Measurements from ENCODE around the gene SCYL2.

Gene SCYL2

GRCh38 chr12:100371146-100371545, 104.2 kb downstream of the SCYL2 start:
- no peaks in the 10 kb centered on the region for H3K36me3 ChIP-seq (ENCODE audit: control insufficient read depth, insufficient read depth, low read length)
- no peaks in the 10 kb centered on the region for H3K9me3 ChIP-seq (ENCODE audit: control insufficient read depth, insufficient read depth, low read length)
- DNase-seq (ENCODE audit: low read depth, low spot score) = no peak
- H3K27me3 ChIP-seq (ENCODE audit: control insufficient read depth, insufficient read depth, low read length) = no peaks in the 10 kb centered on the region
- peaks cover 3% of the 10 kb centered on the region; the same call in 1 of the 2 replicates for H3K4me1 ChIP-seq (ENCODE audit: control insufficient read depth, insufficient read depth, low read length)
- WGBS (ENCODE audit: insufficient coverage, insufficient read length) = no CpG with 5 or more reads among the region's 6 CpGs
- H3K27ac ChIP-seq (ENCODE audit: low read length) = no peak overlapping the region
- H3K4me3 ChIP-seq (ENCODE audit: low read length) = no peak overlapping the region

- H3K27me3 ChIP-seq (ENCODE audit: control insufficient read depth, insufficient read depth, low read length) = no peaks in the 10 kb centered on the region
- no peaks in the 10 kb centered on the region for H3K9me3 ChIP-seq (ENCODE audit: control insufficient read depth, insufficient read depth, low read length)
- no peak overlapping the region for H3K4me3 ChIP-seq (ENCODE audit: low read length)
- no peak overlapping the region for H3K27ac ChIP-seq (ENCODE audit: low read length)
- no CpG with 5 or more reads among the region's 11 CpGs for WGBS (ENCODE audit: insufficient coverage, insufficient read length)
- DNase-seq (ENCODE audit: low read depth, low spot score) = no peak
- H3K36me3 ChIP-seq (ENCODE audit: control insufficient read depth, insufficient read depth, low read length) = no peaks in the 10 kb centered on the region
- peaks cover 3% of the 10 kb centered on the region; the same call in 1 of the 2 replicates for H3K4me1 ChIP-seq (ENCODE audit: control insufficient read depth, insufficient read depth, low read length)
These were observed 106.1 kb downstream of the SCYL2 start for GRCh38 chr12:100372853-100373640.

GRCh38 chr12:100375038-100375735, 108.2 kb downstream of the SCYL2 start:
- H3K9me3 ChIP-seq (ENCODE audit: control insufficient read depth, insufficient read depth, low read length) = no peaks in the 10 kb centered on the region
- DNase-seq (ENCODE audit: low read depth, low spot score) = no peak
- no peaks in the 10 kb centered on the region for H3K36me3 ChIP-seq (ENCODE audit: control insufficient read depth, insufficient read depth, low read length)
- H3K4me1 ChIP-seq (ENCODE audit: control insufficient read depth, insufficient read depth, low read length) = peaks cover 3% of the 10 kb centered on the region; the same call in 1 of the 2 replicates
- H3K27me3 ChIP-seq (ENCODE audit: control insufficient read depth, insufficient read depth, low read length) = no peaks in the 10 kb centered on the region
- WGBS (ENCODE audit: insufficient coverage, insufficient read length) = no CpG with 5 or more reads among the region's 12 CpGs
- no peak overlapping the region for H3K4me3 ChIP-seq (ENCODE audit: low read length)
- no peak overlapping the region for H3K27ac ChIP-seq (ENCODE audit: low read length)

GRCh38 chr12:100376161-100376560, 109.2 kb downstream of the SCYL2 start:
- WGBS (ENCODE audit: insufficient coverage, insufficient read length) = no CpG with 5 or more reads among the region's 1 CpG

GRCh38 chr12:100381379-100381778, 114.4 kb downstream of the SCYL2 start:
- Histone ChIP-seq H3K36me3 (ENCODE audit: control insufficient read depth, insufficient read depth, low read length) (no peaks in the 10 kb centered on the region), H3K27me3 (ENCODE audit: control insufficient read depth, insufficient read depth, low read length) (no peaks in the 10 kb centered on the region)
- WGBS (ENCODE audit: insufficient coverage, insufficient read length) = no CpG with 5 or more reads among the region's 2 CpGs

More at GRCh38 chr12:100376161-100376560, 109.2 kb downstream of the SCYL2 start:
- no peak overlapping the region for H3K27ac ChIP-seq (ENCODE audit: low read length)
- H3K36me3 ChIP-seq (ENCODE audit: control insufficient read depth, insufficient read depth, low read length) = no peaks in the 10 kb centered on the region
- no peak for DNase-seq (ENCODE audit: low read depth, low spot score)
- no peaks in the 10 kb centered on the region for H3K9me3 ChIP-seq (ENCODE audit: control insufficient read depth, insufficient read depth, low read length)
- H3K4me1 ChIP-seq (ENCODE audit: control insufficient read depth, insufficient read depth, low read length) = peaks cover 3% of the 10 kb centered on the region; the same call in 1 of the 2 replicates
- H3K27me3 ChIP-seq (ENCODE audit: control insufficient read depth, insufficient read depth, low read length) = no peaks in the 10 kb centered on the region
- no peak overlapping the region for H3K4me3 ChIP-seq (ENCODE audit: low read length)

GRCh38 chr12:100382338-100382737, 115.4 kb downstream of the SCYL2 start:
- DNase-seq (ENCODE audit: low read depth, low spot score) = no peak
- no peaks in the 10 kb centered on the region; the same call in 1 of the 2 replicates for H3K4me1 ChIP-seq (ENCODE audit: control insufficient read depth, insufficient read depth, low read length)
- H3K9me3 ChIP-seq (ENCODE audit: control insufficient read depth, insufficient read depth, low read length) = no peaks in the 10 kb centered on the region
- H3K36me3 ChIP-seq (ENCODE audit: control insufficient read depth, insufficient read depth, low read length) = no peaks in the 10 kb centered on the region
- no peak overlapping the region for H3K4me3 ChIP-seq (ENCODE audit: low read length)
- no CpG with 5 or more reads among the region's 6 CpGs for WGBS (ENCODE audit: insufficient coverage, insufficient read length)
- no peak overlapping the region for H3K27ac ChIP-seq (ENCODE audit: low read length)
- no peaks in the 10 kb centered on the region for H3K27me3 ChIP-seq (ENCODE audit: control insufficient read depth, insufficient read depth, low read length)

More at GRCh38 chr12:100381379-100381778, 114.4 kb downstream of the SCYL2 start:
- Histone ChIP-seq H3K27ac (ENCODE audit: low read length) (no peak overlapping the region), H3K4me3 (ENCODE audit: low read length) (no peak overlapping the region), H3K4me1 (ENCODE audit: control insufficient read depth, insufficient read depth, low read length) (no peaks in the 10 kb centered on the region; the same call in 1 of the 2 replicates), H3K9me3 (ENCODE audit: control insufficient read depth, insufficient read depth, low read length) (no peaks in the 10 kb centered on the region)
- DNase-seq (ENCODE audit: low read depth, low spot score) = no peak

GRCh38 chr12:100383586-100384558, 116.9 kb downstream of the SCYL2 start:
- H3K36me3 ChIP-seq (ENCODE audit: control insufficient read depth, insufficient read depth, low read length) = no peaks in the 10 kb centered on the region
- no peaks in the 10 kb centered on the region; the same call in 1 of the 2 replicates for H3K4me1 ChIP-seq (ENCODE audit: control insufficient read depth, insufficient read depth, low read length)
- no peaks in the 10 kb centered on the region for H3K9me3 ChIP-seq (ENCODE audit: control insufficient read depth, insufficient read depth, low read length)
- DNase-seq (ENCODE audit: low read depth, low spot score) = no peak
- H3K4me3 ChIP-seq (ENCODE audit: low read length) = no peak overlapping the region
- WGBS (ENCODE audit: insufficient coverage, insufficient read length) = no CpG with 5 or more reads among the region's 9 CpGs
- no peaks in the 10 kb centered on the region for H3K27me3 ChIP-seq (ENCODE audit: control insufficient read depth, insufficient read depth, low read length)
- no peak overlapping the region for H3K27ac ChIP-seq (ENCODE audit: low read length)

- no CpG with 5 or more reads among the region's 5 CpGs for WGBS (ENCODE audit: insufficient coverage, insufficient read length)
These were observed 117.6 kb downstream of the SCYL2 start for GRCh38 chr12:100384559-100384935.

GRCh38 chr12:100388382-100388781, 121.4 kb downstream of the SCYL2 start:
- H3K27me3 ChIP-seq (ENCODE audit: control insufficient read depth, insufficient read depth, low read length) = no peaks in the 10 kb centered on the region
- DNase-seq (ENCODE audit: low read depth, low spot score) = no peak
- no peak overlapping the region for H3K4me3 ChIP-seq (ENCODE audit: low read length)
- WGBS (ENCODE audit: insufficient coverage, insufficient read length) = no CpG with 5 or more reads among the region's 5 CpGs
- no peak overlapping the region for H3K27ac ChIP-seq (ENCODE audit: low read length)
- no peaks in the 10 kb centered on the region for H3K9me3 ChIP-seq (ENCODE audit: control insufficient read depth, insufficient read depth, low read length)
- H3K4me1 ChIP-seq (ENCODE audit: control insufficient read depth, insufficient read depth, low read length) = no peaks in the 10 kb centered on the region
- H3K36me3 ChIP-seq (ENCODE audit: control insufficient read depth, insufficient read depth, low read length) = no peaks in the 10 kb centered on the region

More at GRCh38 chr12:100384559-100384935, 117.6 kb downstream of the SCYL2 start:
- H3K4me1 ChIP-seq (ENCODE audit: control insufficient read depth, insufficient read depth, low read length) = no peaks in the 10 kb centered on the region; the same call in 1 of the 2 replicates
- no peaks in the 10 kb centered on the region for H3K27me3 ChIP-seq (ENCODE audit: control insufficient read depth, insufficient read depth, low read length)
- H3K36me3 ChIP-seq (ENCODE audit: control insufficient read depth, insufficient read depth, low read length) = no peaks in the 10 kb centered on the region
- H3K4me3 ChIP-seq (ENCODE audit: low read length) = no peak overlapping the region
- H3K27ac ChIP-seq (ENCODE audit: low read length) = no peak overlapping the region
- H3K9me3 ChIP-seq (ENCODE audit: control insufficient read depth, insufficient read depth, low read length) = no peaks in the 10 kb centered on the region
- no peak for DNase-seq (ENCODE audit: low read depth, low spot score)
